B cell (primary cell): ENCODE results near the gene SLC6A5.

ENCODE experiments used
- CTCF ChIP-seq: fragments of 200-600 bp; IDR thresholded peaks from one replicate; pipeline ENCODE4 v1.8.0; 2022; ENCODE audit warnings: antibody characterized with exemption, mild to moderate bottlenecking
- EZH2 ChIP-seq: IDR thresholded peaks from 2 replicates; pipeline ENCODE4 v1.6.1; 2012; ENCODE audit warnings: borderline replicate concordance, low read depth, mild to moderate bottlenecking, moderate library complexity, low read length; ENCODE audit not compliant: insufficient read depth, poor library complexity, severe bottlenecking

- TF ChIP-seq CTCF = no peak
- TF ChIP-seq EZH2 = no peak
Observed at GRCh38 chr11:20623252-20623651, 23.8 kb downstream of the SLC6A5 start.
